NCI-H524 treated with DMSO at 0.1 percent for 48 hours (cell line): ENCODE results near the gene ADGRF3.
"Not testable (repeated sequence)": the region's sequence is repeated elsewhere in the genome, so short reads cannot be mapped to it uniquely, and the experiment has no call there.

ENCODE experiments used
- DNase-seq: peaks from one replicate; lab custom pipeline; 2025; lab: John Stamatoyannopoulos, UW

The ADGRF3 gene

DNA sequence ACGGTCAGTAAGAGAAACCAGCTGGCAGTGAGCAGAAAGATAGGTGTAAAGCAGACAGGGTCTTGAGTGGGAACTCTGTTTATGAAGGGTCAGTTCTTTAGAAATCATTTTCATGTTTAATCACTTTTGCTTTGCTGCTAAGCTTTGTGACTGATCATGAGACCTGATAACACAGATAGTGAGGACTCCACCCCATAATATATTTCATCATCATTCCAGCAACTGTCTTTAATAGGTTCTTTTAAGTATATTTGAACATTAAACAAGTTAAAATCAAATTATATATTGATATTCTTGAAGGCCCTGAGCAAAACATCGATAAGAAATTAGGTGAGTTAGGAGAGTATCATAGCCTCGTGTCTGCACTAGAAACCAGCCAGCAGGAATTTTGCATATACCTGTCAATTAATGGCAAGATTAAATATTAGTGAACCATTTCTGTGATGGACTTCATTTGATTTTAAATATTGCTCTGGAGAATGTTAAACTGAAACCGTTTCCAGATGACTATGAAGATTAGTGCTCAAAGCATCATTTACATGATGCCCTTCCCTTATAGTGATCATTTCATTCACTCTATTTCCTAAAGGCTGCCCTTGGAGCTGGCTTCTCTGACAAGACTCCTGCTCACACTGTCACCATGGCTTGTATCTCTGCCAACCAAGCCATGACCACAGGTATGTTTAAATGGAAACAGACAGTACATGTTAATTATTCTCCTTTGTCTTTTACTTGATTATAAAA, 69.9 kb downstream of the ADGRF3 start:
- DNase-seq = no peak

- DNase-seq = no peak
Measured at GRCh38 chr2:26274058-26274613, 72.5 kb downstream of the ADGRF3 start.

GRCh38 chr2:26273501-26273900, 73.1 kb downstream of the ADGRF3 start:
- no peak for DNase-seq

DNA sequence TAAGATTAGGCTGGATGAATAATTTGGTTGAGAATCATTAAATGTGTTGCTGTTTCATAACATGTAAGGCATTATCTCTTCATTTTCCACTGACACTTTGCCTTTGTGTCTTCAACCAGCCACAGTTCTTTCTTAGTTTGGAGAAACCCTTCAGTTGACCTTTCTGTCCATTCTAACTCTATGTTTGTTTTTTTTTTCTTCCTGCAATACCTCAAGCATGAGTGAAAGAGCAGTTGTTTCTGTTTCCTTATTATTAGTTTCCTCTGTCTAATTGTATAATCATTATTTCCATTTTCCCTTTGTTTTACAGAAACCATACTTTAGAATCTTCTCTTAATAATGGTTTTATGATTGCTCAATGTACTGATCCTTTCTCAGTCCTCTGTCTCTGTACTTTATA, 76.2 kb downstream of the ADGRF3 start:
- DNase-seq = no peak

DNA sequence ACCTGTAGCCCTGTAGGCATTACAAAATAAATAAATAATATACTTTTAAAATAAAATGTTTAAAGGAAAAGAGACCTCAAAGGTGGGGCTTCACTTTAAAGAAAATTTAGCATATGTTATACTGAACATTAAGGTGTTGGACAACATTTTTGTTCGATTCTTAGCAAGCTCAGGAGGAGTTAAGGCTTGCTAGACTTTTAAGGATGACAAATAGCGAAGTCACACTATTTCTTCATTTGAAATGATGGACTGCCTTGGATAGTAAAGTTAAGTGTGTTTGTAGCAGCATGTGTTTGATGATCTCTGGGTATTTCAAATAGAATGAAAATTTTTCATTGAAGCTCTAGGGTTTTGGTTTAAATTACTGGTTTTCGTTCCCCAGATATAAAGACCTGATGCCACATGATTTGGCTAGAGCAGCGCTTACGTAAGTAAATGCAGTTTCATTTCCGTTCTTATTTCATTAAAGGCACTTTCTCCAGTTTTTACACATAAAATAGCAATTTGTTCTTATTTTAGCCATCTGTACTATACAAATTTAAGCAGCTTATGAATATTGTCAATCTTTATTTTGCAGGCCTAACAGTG, 76.9 kb downstream of the ADGRF3 start:
- DNase-seq = no peak

DNA sequence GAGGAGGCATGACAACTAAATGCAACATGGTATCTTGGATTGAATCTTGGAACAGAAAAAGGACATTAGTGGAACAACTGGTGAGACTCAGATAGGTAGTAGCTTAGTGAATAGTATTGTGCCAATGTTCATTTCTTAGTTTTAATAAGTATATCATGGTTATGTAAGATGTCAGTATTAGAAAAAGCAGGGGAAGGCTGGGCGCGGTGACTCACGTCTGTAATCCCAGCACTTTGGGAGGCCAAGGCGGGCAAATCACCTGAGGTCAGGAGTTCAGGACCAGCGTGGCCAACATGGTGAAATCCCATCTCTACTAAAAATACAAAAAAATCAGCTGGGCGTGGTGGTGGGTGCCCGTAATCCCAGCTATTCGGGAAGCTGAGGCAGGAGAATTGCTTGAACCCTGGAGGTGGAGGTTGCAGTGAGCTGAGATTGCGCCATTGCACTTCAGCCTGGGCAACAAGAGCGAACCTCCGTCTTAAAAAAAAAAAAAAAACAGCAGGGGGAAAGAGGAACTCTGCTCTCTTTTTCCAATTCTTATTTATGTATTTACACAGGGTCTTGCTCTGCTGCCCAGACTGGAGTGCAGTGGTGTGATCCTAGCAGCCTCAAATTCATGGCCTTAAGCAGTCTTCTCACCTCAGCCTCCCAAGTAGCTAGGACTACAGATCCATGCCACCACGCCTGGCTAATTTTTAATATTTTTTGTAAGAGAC, 77.8 kb downstream of the ADGRF3 start:
- not testable (repeated sequence) for DNase-seq

- no peak for DNase-seq
Measured at GRCh38 chr2:26268213-26268612, 78.4 kb downstream of the ADGRF3 start.

- not testable (repeated sequence) for DNase-seq
Measured at GRCh38 chr2:26258836-26259235, 87.8 kb downstream of the ADGRF3 start.
